Keratinocyte (primary cell): ENCODE results near the gene PPTC7.

ENCODE experiments used
- CTCF ChIP-seq, 3 experiments: IDR thresholded peaks in 1 of 3; conservative IDR thresholded peaks in 1 of 3; optimal IDR thresholded peaks in 1 of 3; 2 replicates in 2 of 3; 3 replicates in 1 of 3; pipeline versions ENCODE3 to v1.5.1; 2011; ENCODE audit warnings: low read length in 3 of 3, mild to moderate bottlenecking in 3 of 3, moderate library complexity in 2 of 3, control low read depth in 1 of 3, inconsistent platforms in 1 of 3; ENCODE audit not compliant: insufficient read depth in 2 of 3; ENCODE audit errors: extremely low read depth in 1 of 3
- EZH2 ChIP-seq: IDR thresholded peaks from one replicate; pipeline ENCODE4 v1.6.1; 2012; ENCODE audit warnings: inconsistent platforms, mild to moderate bottlenecking, low read length, moderate library complexity

DNA sequence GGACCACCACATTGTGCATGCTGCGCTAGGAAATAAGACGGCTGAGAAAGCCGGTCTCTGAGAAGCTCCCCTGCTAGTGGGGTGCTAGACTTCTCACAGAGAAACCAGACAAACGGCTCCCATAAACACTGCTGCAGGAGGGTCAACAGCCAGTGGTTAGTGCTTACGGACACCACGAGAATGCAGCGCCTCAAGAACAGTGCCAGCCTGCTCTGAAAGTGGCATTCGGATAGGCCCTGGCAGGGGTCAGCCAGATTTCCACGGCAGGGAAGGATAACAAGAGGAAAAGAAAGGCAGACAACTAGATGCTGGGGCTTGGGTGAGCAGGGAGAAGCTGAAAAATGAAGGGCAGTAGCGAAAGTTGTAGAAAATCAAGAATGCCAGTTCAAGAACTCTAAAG, 26.4 kb downstream of the PPTC7 start:
- TF ChIP-seq EZH2, result no peak
- TF ChIP-seq CTCF (optimal IDR thresholded peaks at IDR 0.05 in 1 of 3, IDR thresholded peaks at IDR 0.05 in 1 of 3, conservative IDR thresholded peaks at IDR 0.05 in 1 of 3; ENCODE audit: extremely low read depth in 1 of 3, insufficient read depth in 2 of 3, low read length in 3 of 3), result no peak
